Subcutaneous abdominal adipose tissue (tissue), 5 donors: ENCODE measurements around the gene PKNOX1.
A peak's percentile ranks its signal among the peaks of the same experiment; 100 is the strongest.

Source experiments
- H3K27ac ChIP-seq: one replicate; pipeline ENCODE4 v1.7.0; 2013; ENCODE audit warnings: low read depth, mild to moderate bottlenecking, inconsistent platforms, low read length, moderate library complexity
- H3K27me3 ChIP-seq, 5 donors: one replicate each; pipeline ENCODE4 v1.7.0; 2013; ENCODE audit warnings: low read length in 5 of 5, inconsistent platforms in 1 of 5; ENCODE audit not compliant: control insufficient read depth in 5 of 5, insufficient read depth in 4 of 5
- H3K36me3 ChIP-seq, 5 donors: one replicate each; pipeline ENCODE4 v1.7.0; 2013; ENCODE audit warnings: low read length in 5 of 5; ENCODE audit not compliant: control insufficient read depth in 5 of 5, insufficient read depth in 5 of 5
- H3K4me1 ChIP-seq, 5 donors: one replicate each; pipeline ENCODE4 v1.7.0; 2013; ENCODE audit warnings: low read length in 5 of 5, mild to moderate bottlenecking in 3 of 5, moderate library complexity in 1 of 5; ENCODE audit not compliant: control insufficient read depth in 5 of 5, insufficient read depth in 5 of 5
- H3K4me3 ChIP-seq, 5 donors: one replicate each; pipeline ENCODE4 v1.7.0; 2013; ENCODE audit warnings: low read length in 5 of 5, low read depth in 1 of 5
- H3K9ac ChIP-seq, 5 donors: one replicate each; pipeline ENCODE4 v1.7.0; 2013; ENCODE audit warnings: low read length in 5 of 5, mild to moderate bottlenecking in 4 of 5, moderate library complexity in 3 of 5
- H3K9me3 ChIP-seq, 5 donors: one replicate each; pipeline ENCODE4 v1.7.0; 2013; ENCODE audit warnings: low read length in 5 of 5; ENCODE audit not compliant: control insufficient read depth in 5 of 5
- donor health status: healthy.
- donor health status: healthy.
- donor health status: healthy.
- donor health status: healthy.
- donor health status: healthy.

The PKNOX1 gene

DNA sequence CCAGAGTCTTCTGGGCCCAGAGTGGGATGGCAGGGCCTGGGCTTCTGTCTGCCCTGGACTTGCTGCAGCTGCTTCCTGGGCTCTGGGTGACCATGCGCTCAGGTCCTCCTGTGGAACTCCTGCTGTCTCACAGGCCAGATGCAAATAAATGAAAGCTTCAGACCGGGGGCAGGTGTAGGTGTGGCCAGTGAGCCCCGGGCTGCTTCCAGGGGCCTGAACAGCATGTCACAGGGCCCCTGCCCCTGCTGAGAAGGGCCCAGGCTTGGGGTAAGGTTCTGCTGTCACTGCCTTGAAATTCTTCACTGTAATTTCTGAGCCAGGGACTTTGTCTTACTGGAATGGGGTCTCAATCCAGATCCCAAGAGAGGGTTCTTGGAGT, 2.5 kb upstream of the PKNOX1 start:
- Histone ChIP-seq H3K27me3 (no peaks in the 10 kb centered on the region), H3K9me3 (no peaks in the 10 kb centered on the region), H3K36me3 (no peaks in the 10 kb centered on the region), H3K4me1 (peaks cover 3 to 33% (median 19%) of the 10 kb centered on the region in 5 donors), H3K4me3 (no peak overlapping the region), H3K9ac (no peak overlapping the region), H3K27ac (no peak overlapping the region)

GRCh38 chr21:42973309-42973990, 912 bp upstream of the PKNOX1 start:
- Histone ChIP-seq H3K9ac (peak overlapping the region in 4 of 5 donors; percentile 17 to 89 (median 53)), H3K27me3 (no peaks in the 10 kb centered on the region), H3K4me3 (peak overlapping the region; percentile 64 to 76 (median 70)), H3K36me3 (no peaks in the 10 kb centered on the region), H3K27ac (peak overlapping the region; percentile 67), H3K9me3 (no peaks in the 10 kb centered on the region), H3K4me1 (peaks cover 3 to 34% (median 19%) of the 10 kb centered on the region in 5 donors)

DNA sequence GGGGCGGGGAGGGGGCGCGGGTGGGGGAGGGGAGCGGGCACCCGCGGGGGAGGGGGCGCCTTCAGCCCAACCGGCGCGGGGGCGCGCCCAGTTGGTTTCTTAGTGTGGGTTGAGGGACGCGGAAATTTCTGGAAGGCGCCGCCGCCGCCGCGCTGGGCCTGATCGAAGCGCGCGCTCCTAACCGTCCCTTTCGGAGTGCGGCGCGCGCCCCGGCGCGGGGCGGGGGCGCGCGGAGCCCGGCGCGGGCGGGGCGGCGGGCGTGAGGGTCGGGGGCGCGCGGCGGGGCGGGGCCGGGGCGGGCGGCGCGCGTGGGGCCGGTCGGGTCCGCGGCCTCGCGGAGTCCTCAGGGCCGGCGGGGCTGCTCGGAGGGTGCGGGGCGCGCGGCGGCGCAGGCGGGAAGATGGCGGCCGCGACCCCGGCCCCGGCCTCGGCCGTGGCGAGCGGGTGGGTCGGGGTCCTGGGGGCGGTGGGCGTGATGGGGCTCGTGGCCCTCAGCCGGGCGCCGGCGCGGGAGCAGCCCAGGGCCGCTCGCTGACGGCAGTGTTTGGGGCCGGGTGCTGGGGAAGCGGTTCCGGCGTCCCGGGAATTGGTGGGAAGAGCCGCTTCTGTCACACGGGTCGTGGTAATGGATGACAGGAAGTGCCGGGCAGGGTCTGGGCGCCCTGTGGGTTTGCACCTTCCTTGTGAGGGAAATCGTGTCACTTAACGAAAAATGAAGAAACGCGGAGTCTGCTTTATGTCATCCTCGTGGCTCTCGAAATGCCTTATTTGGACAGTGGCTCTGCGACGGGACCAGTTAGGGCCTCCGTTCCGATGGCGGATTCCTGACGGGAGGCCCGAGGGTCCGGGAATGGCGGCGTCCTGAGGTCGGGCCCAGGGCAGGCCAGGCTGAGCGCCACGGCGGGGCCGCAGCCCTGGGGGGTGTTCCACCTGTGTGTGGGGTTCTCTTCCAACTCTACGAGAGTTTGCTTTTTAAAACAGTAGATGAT, 764 bp downstream of the PKNOX1 start:
- peak overlapping the region; percentile 77 to 87 (median 86) for H3K4me3 ChIP-seq
- H3K4me1 ChIP-seq = peaks cover 3 to 34% (median 19%) of the 10 kb centered on the region in 5 donors
- peak overlapping the region; percentile 93 for H3K27ac ChIP-seq
- H3K9me3 ChIP-seq = no peaks in the 10 kb centered on the region
- no peaks in the 10 kb centered on the region for H3K36me3 ChIP-seq
- peak overlapping the region; percentile 50 to 96 (median 95) for H3K9ac ChIP-seq
- no peaks in the 10 kb centered on the region for H3K27me3 ChIP-seq

DNA sequence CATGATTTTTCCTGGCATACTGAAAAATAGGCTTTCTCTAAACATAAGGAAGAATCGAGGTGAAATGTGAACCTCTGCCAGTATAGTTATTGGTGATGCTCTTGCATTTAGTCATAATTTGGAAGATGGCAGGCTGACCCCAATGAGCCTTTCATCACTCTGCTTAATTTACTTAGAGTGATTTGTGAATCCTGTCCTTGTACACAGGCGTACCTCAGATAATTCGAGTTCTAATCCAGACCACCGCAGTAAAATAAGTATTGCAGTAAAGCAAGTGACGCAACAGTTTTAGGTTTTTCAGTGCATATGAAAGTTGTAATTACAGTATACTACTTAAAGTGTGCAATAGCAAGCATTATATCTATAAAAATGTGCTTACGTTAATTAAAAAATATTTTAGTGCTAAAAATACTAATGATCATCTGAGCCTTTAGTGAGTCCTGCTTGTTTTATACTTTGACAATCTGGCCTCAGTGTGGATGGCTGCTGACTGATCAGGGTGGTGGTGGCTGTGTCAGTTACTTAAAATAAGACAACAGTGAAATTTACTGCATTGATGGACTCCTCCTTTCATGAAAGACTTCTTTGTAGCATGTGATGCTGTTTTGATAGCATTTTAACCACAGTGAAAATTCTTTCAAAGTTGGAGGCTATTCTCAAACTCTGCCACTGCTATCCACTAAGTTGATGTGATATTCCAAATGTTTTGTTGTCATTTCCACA, 1.7 kb downstream of the PKNOX1 start:
- Histone ChIP-seq H3K9me3 (no peaks in the 10 kb centered on the region), H3K27ac (peak overlapping the region; percentile 93), H3K4me1 (peaks cover 3 to 34% (median 20%) of the 10 kb centered on the region in 5 donors), H3K27me3 (no peaks in the 10 kb centered on the region), H3K4me3 (peak overlapping the region; percentile 66 to 87 (median 83)), H3K9ac (peak overlapping the region; percentile 50 to 96 (median 95)), H3K36me3 (no peaks in the 10 kb centered on the region)

GRCh38 chr21:42980312-42981213, 6.2 kb downstream of the PKNOX1 start:
- Histone ChIP-seq H3K9ac (no peak overlapping the region), H3K27ac (no peak overlapping the region), H3K27me3 (no peaks in the 10 kb centered on the region), H3K36me3 (no peaks in the 10 kb centered on the region), H3K9me3 (no peaks in the 10 kb centered on the region), H3K4me1 (peaks cover 3 to 20% (median 13%) of the 10 kb centered on the region in 5 donors), H3K4me3 (no peak overlapping the region)

GRCh38 chr21:42981214-42981523, 6.8 kb downstream of the PKNOX1 start:
- Histone ChIP-seq H3K9ac (no peak overlapping the region), H3K4me3 (no peak overlapping the region), H3K27me3 (no peaks in the 10 kb centered on the region), H3K9me3 (no peaks in the 10 kb centered on the region), H3K36me3 (no peaks in the 10 kb centered on the region), H3K4me1 (peaks cover 2 to 14% (median 7%) of the 10 kb centered on the region in 5 donors), H3K27ac (no peak overlapping the region)

DNA sequence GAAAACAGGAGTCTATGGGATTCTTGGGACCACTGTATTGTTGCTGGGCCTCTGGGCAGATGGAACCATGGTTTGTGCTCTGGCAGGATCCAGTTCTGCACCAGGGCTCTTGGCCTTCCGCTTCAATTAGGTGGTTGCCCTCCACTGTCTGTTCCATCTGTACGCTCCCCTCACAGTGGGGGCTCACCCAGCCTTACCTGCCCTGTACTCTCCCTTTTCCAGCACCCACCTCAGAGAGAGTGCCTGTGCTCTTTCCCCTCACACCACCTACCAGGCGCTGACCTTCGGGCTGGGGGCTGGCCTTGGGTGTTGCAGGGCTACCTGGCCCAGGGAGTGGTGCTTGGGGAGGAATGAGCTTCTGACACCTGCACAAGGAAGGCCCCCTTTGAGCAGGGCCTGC, 7.5 kb downstream of the PKNOX1 start:
- H3K9ac ChIP-seq = no peak overlapping the region
- no peak overlapping the region for H3K4me3 ChIP-seq
- H3K9me3 ChIP-seq = no peaks in the 10 kb centered on the region
- peaks cover 0 to 7% (median 4%) of the 10 kb centered on the region in 5 donors for H3K4me1 ChIP-seq
- H3K27me3 ChIP-seq = no peaks in the 10 kb centered on the region
- no peaks in the 10 kb centered on the region for H3K36me3 ChIP-seq
- H3K27ac ChIP-seq = no peak overlapping the region

GRCh38 chr21:42983103-42983502, 8.7 kb downstream of the PKNOX1 start:
- H3K9me3 ChIP-seq = no peaks in the 10 kb centered on the region
- H3K4me3 ChIP-seq = no peak overlapping the region
- no peak overlapping the region for H3K27ac ChIP-seq
- H3K36me3 ChIP-seq = no peaks in the 10 kb centered on the region
- no peak overlapping the region for H3K9ac ChIP-seq
- no peaks in the 10 kb centered on the region for H3K27me3 ChIP-seq
- peaks cover 0 to 7% (median 4%) of the 10 kb centered on the region in 5 donors for H3K4me1 ChIP-seq

- Histone ChIP-seq H3K9ac (no peak overlapping the region), H3K9me3 (no peaks in the 10 kb centered on the region), H3K27ac (no peak overlapping the region), H3K27me3 (no peaks in the 10 kb centered on the region), H3K4me3 (no peak overlapping the region), H3K36me3 (no peaks in the 10 kb centered on the region), H3K4me1 (peaks cover 0 to 7% (median 4%) of the 10 kb centered on the region in 5 donors)
Observed at GRCh38 chr21:42983869-42984268, 9.5 kb downstream of the PKNOX1 start.
